ENCODE data around the gene DYSF.

- TF ChIP-seq CTCF (IDR thresholded peaks at IDR 0.05; ENCODE audit: extremely low read depth in 1 of 2, insufficient read depth in 1 of 2, low read depth in 1 of 2, low read length in 2 of 2): no peak
- no peak for TF ChIP-seq POLR2A (IDR thresholded peaks at IDR 0.05; ENCODE audit: low read depth, low read length)
- TF ChIP-seq MAX (IDR thresholded peaks at IDR 0.05; ENCODE audit: insufficient read depth, insufficient read length): no peak
- no peak for TF ChIP-seq MYC (IDR thresholded peaks at IDR 0.05; ENCODE audit: low read depth, low read length)
- no peak for TF ChIP-seq POLR2AphosphoS5 (IDR thresholded peaks at IDR 0.05; ENCODE audit: insufficient read depth, low read depth, low read length)
- no peak for TF ChIP-seq EZH2 (IDR thresholded peaks at IDR 0.05; ENCODE audit: borderline replicate concordance, low read depth, low read length, severe bottlenecking)
Measured at GRCh38 chr2:71681626-71682025, 228.3 kb downstream of the DYSF start.

All from endothelial cell of umbilical vein (primary cell).